ENCODE results near the gene ZNF432. TPM values are rescaled to one million over a fixed set of nuclear protein-coding genes. Genes with fewer than 3 reads are reported as not detected.

ZNF432 gene
- total and polyA plus RNA-seq, 2 donors (not counting 1 experiment from before 2014, with no cell fraction given), result 5.1 to 25.0 TPM

DNA sequence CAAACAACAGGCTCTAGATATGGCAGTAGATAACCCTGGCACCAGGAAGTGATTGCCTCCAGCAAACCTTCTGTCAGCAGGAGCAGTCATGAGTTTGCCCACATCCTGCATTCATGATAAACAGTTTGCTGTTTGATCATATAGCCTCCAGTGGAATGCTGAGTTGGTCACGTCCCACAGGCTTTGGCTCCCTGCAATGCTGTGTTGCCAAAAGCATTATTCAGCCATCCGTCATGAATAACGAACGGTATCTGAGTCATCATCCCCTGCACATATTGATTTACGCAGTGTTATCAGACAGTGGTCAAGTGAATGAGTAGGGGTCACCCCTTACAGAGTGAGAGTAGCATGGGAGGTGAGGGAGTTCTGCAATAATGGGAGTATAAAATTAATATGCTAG, 21.9 kb upstream of the ZNF432 start:
- H3K36me3 ChIP-seq (replicated peaks in 1 of 2; ENCODE audit: control extremely low read depth in 1 of 2, control insufficient read depth in 1 of 2, extremely low read depth in 1 of 2, insufficient read depth in 2 of 2, low read length in 1 of 2), result peaks cover 25 to 77% of the 10 kb centered on the region in 2 experiments
- Mint-ChIP-seq H3K4me1 (no peaks in the 10 kb centered on the region), H3K27ac (no peak overlapping the region), H3K9me3 (ENCODE audit: insufficient read depth) (peaks cover 48% of the 10 kb centered on the region), H3K4me3 (no peak overlapping the region), H3K27me3 (no peaks in the 10 kb centered on the region)
- ChIA-PET CTCF (no interaction called here), POLR2A (no interaction called here)
- WGBS (ENCODE audit: insufficient coverage), result 100% methylated on average over 3 of the region's 5 CpGs
- intact Hi-C loops (cut with micrococcal nuclease), result no loop called here
- no peak for DNase-seq
- H3K79me2 ChIP-seq (ENCODE audit: control insufficient read depth, insufficient read depth, low read length), result peaks cover 22% of the 10 kb centered on the region
- H3K27ac ChIP-seq (ENCODE audit: low read length in 2 of 2), result no peak overlapping the region
- no peak overlapping the region for H3K9ac ChIP-seq (ENCODE audit: low read length)
- H3K27me3 ChIP-seq (replicated peaks in 1 of 4; ENCODE audit: control extremely low read depth in 1 of 4, control insufficient read depth in 3 of 4, insufficient read depth in 4 of 4, low read length in 3 of 4), result no peaks in the 10 kb centered on the region
- no peak for ATAC-seq (ENCODE audit: low read depth)
- no peaks in the 10 kb centered on the region for H4K20me1 ChIP-seq (ENCODE audit: control insufficient read depth, insufficient read depth, low read length, poor library complexity, severe bottlenecking)
- no peak overlapping the region for H3K4me3 ChIP-seq (ENCODE audit: control extremely low read depth in 1 of 5, extremely low read depth in 1 of 5, insufficient read depth in 1 of 5, low read depth in 2 of 5, low read length in 4 of 5)
- no peaks in the 10 kb centered on the region for H3K4me1 ChIP-seq (ENCODE audit: control insufficient read depth in 2 of 2, insufficient read depth in 2 of 2, low read length in 2 of 2)
- peaks cover 26 to 81% (median 47%) of the 10 kb centered on the region in 3 donors for H3K9me3 ChIP-seq (ENCODE audit: control extremely low read depth in 1 of 3, control insufficient read depth in 2 of 3, insufficient read depth in 1 of 3, low read length in 2 of 3)
- no peak overlapping the region for H3K4me2 ChIP-seq (replicated peaks; ENCODE audit: low read depth, low read length, poor library complexity, severe bottlenecking)
- TF ChIP-seq, protein P1, sequence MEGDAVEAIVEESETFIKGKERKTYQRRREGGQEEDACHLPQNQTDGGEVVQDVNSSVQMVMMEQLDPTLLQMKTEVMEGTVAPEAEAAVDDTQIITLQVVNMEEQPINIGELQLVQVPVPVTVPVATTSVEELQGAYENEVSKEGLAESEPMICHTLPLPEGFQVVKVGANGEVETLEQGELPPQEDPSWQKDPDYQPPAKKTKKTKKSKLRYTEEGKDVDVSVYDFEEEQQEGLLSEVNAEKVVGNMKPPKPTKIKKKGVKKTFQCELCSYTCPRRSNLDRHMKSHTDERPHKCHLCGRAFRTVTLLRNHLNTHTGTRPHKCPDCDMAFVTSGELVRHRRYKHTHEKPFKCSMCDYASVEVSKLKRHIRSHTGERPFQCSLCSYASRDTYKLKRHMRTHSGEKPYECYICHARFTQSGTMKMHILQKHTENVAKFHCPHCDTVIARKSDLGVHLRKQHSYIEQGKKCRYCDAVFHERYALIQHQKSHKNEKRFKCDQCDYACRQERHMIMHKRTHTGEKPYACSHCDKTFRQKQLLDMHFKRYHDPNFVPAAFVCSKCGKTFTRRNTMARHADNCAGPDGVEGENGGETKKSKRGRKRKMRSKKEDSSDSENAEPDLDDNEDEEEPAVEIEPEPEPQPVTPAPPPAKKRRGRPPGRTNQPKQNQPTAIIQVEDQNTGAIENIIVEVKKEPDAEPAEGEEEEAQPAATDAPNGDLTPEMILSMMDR (IDR thresholded peaks at IDR 0.05), result no peak
- TF ChIP-seq EZH2 (IDR thresholded peaks at IDR 0.05; ENCODE audit: borderline replicate concordance, insufficient read depth, low read depth, low read length, poor library complexity, severe bottlenecking), result no peak
- H2AFZ ChIP-seq (ENCODE audit: insufficient read depth, low read depth, low read length, poor library complexity, severe bottlenecking), result no peak overlapping the region

DNA sequence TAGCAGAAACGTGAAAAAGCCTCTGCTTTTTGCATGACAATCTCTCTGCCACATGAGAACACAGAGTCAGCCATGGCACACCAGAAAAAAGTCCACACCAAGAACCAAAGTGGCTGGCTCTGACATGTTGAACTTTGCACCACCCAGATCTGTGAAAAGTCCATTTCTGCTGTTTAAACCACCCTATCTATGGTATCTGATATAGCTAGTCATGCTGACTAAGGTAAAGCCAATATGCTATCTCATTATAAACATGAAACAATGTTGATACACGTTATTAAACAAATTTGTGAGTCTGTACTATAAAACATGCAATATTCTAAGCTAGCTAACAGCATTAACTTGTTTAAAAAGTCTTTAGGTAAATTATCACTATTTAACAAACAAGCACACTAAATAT, 21.0 kb upstream of the ZNF432 start:
- no CpG with 5 or more reads among the region's 2 CpGs for WGBS (ENCODE audit: insufficient coverage)
- no peak overlapping the region for H3K4me2 ChIP-seq (replicated peaks; ENCODE audit: low read depth, low read length, poor library complexity, severe bottlenecking)
- no peak for TF ChIP-seq EZH2 (IDR thresholded peaks at IDR 0.05; ENCODE audit: borderline replicate concordance, insufficient read depth, low read depth, low read length, poor library complexity, severe bottlenecking)
- TF ChIP-seq, protein P1 (IDR thresholded peaks at IDR 0.05), result no peak
- H3K4me3 Mint-ChIP-seq, result no peak overlapping the region
- no peak overlapping the region for H3K9ac ChIP-seq (ENCODE audit: low read length)
- POLR2A ChIA-PET, result no interaction called here
- H3K27ac ChIP-seq (ENCODE audit: low read length in 2 of 2), result no peak overlapping the region
- no peaks in the 10 kb centered on the region for H3K27me3 Mint-ChIP-seq
- H3K9me3 Mint-ChIP-seq (ENCODE audit: insufficient read depth), result peaks cover 45% of the 10 kb centered on the region
- peaks cover 15% of the 10 kb centered on the region for H3K79me2 ChIP-seq (ENCODE audit: control insufficient read depth, insufficient read depth, low read length)
- no peaks in the 10 kb centered on the region for H3K27me3 ChIP-seq (replicated peaks in 1 of 4; ENCODE audit: control extremely low read depth in 1 of 4, control insufficient read depth in 3 of 4, insufficient read depth in 4 of 4, low read length in 3 of 4)
- peaks cover 23 to 68% of the 10 kb centered on the region in 2 experiments for H3K36me3 ChIP-seq (replicated peaks in 1 of 2; ENCODE audit: control extremely low read depth in 1 of 2, control insufficient read depth in 1 of 2, extremely low read depth in 1 of 2, insufficient read depth in 2 of 2, low read length in 1 of 2)
- no peak overlapping the region for H2AFZ ChIP-seq (ENCODE audit: insufficient read depth, low read depth, low read length, poor library complexity, severe bottlenecking)
- H3K4me3 ChIP-seq (ENCODE audit: control extremely low read depth in 1 of 5, extremely low read depth in 1 of 5, insufficient read depth in 1 of 5, low read depth in 2 of 5, low read length in 4 of 5), result peak overlapping the region in 1 of 5 experiments; percentile 10
- CTCF ChIA-PET, result no interaction called here
- DNase-seq (no peak), ATAC-seq (ENCODE audit: low read depth) (no peak)
- H3K4me1 ChIP-seq (ENCODE audit: control insufficient read depth in 2 of 2, insufficient read depth in 2 of 2, low read length in 2 of 2), result no peaks in the 10 kb centered on the region
- no peaks in the 10 kb centered on the region for H3K4me1 Mint-ChIP-seq
- no peak overlapping the region for H3K27ac Mint-ChIP-seq
- intact Hi-C loops (cut with micrococcal nuclease), result no loop called here
- no peaks in the 10 kb centered on the region for H4K20me1 ChIP-seq (ENCODE audit: control insufficient read depth, insufficient read depth, low read length, poor library complexity, severe bottlenecking)
- peaks cover 33 to 81% (median 51%) of the 10 kb centered on the region in 3 donors for H3K9me3 ChIP-seq (ENCODE audit: control extremely low read depth in 1 of 3, control insufficient read depth in 2 of 3, insufficient read depth in 1 of 3, low read length in 2 of 3)
